ENCODE results near the gene CMTM4.

Gene CMTM4

DNA sequence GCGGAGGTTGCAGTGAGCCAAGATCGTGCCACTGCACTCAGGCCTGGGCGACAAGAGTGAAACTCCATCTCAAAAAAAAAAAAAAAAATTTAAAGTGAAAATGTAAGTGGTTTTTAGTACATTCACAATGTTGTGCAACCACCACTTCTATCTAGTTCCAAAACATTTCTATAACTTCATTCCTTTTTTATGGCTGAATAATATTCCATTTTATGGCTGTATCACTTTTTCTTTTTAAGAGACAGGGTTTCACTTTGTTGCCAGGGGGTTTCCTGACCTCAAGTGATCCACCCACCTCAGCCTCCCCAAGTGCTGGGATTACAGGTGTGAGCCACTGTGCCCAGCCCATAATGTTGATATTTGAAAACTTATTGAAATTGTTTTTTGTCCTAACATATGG lies 103.7 kb downstream of the CMTM4 start:
- in situ Hi-C loops (cut with HindIII; ENCODE audit: low sequenced_read_pairs): loop anchor here (25.0 kb wide), 1 partner anchor 181 kb away; no protein-coding TSS in a partner anchor
- TF ChIP-seq, protein P1, sequence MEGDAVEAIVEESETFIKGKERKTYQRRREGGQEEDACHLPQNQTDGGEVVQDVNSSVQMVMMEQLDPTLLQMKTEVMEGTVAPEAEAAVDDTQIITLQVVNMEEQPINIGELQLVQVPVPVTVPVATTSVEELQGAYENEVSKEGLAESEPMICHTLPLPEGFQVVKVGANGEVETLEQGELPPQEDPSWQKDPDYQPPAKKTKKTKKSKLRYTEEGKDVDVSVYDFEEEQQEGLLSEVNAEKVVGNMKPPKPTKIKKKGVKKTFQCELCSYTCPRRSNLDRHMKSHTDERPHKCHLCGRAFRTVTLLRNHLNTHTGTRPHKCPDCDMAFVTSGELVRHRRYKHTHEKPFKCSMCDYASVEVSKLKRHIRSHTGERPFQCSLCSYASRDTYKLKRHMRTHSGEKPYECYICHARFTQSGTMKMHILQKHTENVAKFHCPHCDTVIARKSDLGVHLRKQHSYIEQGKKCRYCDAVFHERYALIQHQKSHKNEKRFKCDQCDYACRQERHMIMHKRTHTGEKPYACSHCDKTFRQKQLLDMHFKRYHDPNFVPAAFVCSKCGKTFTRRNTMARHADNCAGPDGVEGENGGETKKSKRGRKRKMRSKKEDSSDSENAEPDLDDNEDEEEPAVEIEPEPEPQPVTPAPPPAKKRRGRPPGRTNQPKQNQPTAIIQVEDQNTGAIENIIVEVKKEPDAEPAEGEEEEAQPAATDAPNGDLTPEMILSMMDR (IDR thresholded peaks at IDR 0.05; ENCODE audit: low read depth, low read length, missing control alignments): no peak
- H3K4me3 ChIP-seq (ENCODE audit: low read depth, low read length): no peak overlapping the region
- DNase-seq (ENCODE audit: low read depth): no peak

DNA sequence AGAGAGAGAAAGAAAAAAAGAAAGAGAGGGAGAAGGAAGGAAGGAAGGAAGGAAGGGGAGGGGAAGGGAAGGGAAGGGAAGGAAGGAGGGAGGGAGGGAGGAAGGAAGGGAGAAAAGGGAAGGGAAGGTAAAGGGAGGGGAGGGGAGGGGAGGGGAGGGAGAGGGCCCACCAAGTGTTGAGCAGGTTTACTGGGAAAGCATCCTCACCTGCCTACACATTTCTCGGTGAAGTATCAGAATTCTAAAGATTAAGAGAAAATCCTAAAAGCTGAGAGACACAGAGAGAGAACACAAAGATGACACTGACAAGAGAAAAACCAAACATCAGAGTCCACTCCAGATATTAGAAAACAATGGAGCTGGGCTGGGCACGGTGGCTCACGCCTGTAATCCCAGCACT lies 104.3 kb downstream of the CMTM4 start:
- in situ Hi-C loops (cut with HindIII; ENCODE audit: low sequenced_read_pairs): loop anchor here (25.0 kb wide), 1 partner anchor 180 kb away; no protein-coding TSS in a partner anchor
- no peak for DNase-seq (ENCODE audit: low read depth)
- no peak overlapping the region for H3K4me3 ChIP-seq (ENCODE audit: low read depth, low read length)
- TF ChIP-seq, protein P1 (IDR thresholded peaks at IDR 0.05; ENCODE audit: low read depth, low read length, missing control alignments): no peak

DNA sequence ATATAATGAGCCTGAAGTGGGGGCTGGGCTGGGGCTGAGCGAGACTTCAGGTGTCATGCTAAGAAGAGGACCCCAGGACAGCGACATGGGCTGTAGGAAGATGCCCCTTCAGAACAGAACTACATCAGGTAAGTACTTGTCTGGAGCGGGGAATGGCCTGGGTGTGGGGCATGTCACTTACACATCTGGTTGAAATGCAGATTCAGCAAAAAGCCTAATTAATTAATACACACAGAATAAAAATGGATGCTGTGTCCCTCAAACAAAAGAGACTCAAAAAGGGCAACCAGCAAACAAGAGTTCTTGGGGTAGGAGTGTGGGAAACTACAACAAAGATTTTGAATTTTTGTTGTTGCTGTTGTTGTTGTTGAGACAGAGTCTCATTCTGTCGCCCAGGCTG lies 105.5 kb downstream of the CMTM4 start:
- H3K4me3 ChIP-seq (ENCODE audit: low read depth, low read length): no peak overlapping the region

DNA sequence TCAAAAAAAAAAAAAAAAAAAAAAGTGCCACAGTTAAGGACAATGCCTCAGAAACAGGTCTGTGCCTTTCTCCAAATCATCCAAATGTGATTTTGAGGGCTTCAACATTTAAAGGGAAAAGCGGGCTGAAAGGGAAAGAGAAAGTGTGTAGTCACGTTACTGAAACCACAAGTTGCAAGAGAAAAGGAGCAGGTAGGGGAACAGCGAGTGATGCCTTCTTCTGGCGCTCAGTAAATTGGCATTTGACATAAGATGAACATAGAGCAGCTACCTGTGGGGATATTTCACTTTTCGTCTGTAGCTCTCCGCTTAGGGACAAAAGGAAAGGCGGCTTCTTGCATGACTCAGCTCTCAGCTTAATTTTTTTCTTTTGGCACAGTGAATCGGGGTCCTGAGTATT lies 106.2 kb downstream of the CMTM4 start:
- DNase-seq (ENCODE audit: low read depth): no peak
- TF ChIP-seq, protein P1 (IDR thresholded peaks at IDR 0.05; ENCODE audit: low read depth, low read length, missing control alignments): no peak
- in situ Hi-C loops (cut with HindIII; ENCODE audit: low sequenced_read_pairs): loop anchor here (25.0 kb wide), 1 partner anchor 178 kb away; no protein-coding TSS in a partner anchor
- H3K4me3 ChIP-seq (ENCODE audit: low read depth, low read length): no peak overlapping the region

More for the DNA sequence above, 105.5 kb downstream of the CMTM4 start:
- no peak for DNase-seq (ENCODE audit: low read depth)
- TF ChIP-seq, protein P1 (IDR thresholded peaks at IDR 0.05; ENCODE audit: low read depth, low read length, missing control alignments): no peak
- in situ Hi-C loops (cut with HindIII; ENCODE audit: low sequenced_read_pairs): loop anchor here (25.0 kb wide), 1 partner anchor 179 kb away; no protein-coding TSS in a partner anchor

DNA sequence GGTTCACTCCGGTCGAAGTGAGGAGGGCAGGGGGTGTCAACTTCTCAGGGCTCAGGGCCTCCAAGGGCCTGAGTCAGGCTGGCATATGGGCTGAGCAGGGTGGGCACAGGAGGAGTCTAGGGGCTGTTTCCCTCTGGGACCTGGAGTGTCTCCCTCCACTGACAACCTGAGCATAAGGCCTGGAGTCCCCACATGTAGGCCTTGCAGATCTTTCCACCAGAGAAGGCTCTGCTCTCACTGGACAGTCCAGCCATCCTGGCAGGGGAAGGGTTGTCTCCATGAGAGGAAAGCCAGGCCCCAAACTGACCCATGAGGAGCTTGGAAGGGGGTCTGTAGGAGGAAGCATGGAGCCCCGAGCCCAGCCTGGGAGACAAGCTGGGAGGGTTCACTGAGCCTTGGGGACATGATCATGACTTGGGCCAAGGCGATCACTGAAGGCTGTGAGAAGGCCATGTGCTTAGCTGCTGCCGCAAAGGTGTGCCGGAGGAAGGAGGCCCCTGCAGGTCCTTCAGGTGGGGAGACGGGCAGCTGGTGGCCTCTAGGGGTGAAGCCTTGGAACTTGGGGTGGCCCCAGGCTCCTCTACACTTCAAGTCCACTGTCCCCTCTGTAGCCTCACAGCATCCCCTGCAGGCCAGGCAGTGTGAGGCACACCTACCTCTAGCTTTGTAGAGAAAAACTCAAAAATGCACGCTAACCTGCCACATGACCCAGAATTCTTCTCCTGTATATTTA lies 107.4 kb downstream of the CMTM4 start:
- H3K4me3 ChIP-seq (ENCODE audit: low read depth, low read length): no peak overlapping the region
- DNase-seq (ENCODE audit: low read depth): no peak
- in situ Hi-C loops (cut with HindIII; ENCODE audit: low sequenced_read_pairs): loop anchor here (25.0 kb wide), 1 partner anchor 177 kb away; no protein-coding TSS in a partner anchor
- TF ChIP-seq, protein P1 (IDR thresholded peaks at IDR 0.05; ENCODE audit: low read depth, low read length, missing control alignments): peak; percentile 61

DNA sequence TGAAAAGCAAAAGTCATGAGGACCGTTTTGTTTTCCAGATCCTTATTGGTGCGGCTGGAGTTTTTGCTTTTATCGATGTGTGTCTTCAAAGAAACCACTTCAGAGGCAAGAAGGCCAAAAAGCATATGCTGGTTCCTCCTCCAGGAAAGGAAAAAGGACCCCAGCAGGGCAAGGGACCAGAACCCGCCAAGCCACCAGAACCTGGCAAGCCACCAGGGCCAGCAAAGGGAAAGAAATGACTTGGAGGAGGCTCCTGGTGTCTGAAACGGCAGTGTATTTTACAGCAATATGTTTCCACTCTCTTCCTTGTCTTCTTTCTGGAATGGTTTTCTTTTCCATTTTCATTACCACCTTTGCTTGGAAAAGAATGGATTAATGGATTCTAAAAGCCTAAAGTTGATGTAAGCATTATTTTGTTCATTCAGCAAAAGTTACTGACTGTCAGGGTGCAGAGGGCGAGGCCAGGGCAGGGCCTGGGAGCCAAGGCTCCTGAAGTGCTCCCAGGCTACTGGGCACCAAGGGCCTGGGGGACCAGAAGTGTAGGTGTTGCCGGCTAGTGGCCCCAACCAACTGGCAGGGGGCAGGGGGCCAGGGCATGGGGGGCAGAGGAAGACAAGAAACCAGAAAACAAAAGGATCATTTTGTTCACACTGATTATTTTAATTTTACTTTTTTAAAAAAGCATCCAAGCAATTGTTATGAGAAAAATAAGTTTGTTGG lies 108.5 kb downstream of the CMTM4 start:
- in situ Hi-C loops (cut with HindIII; ENCODE audit: low sequenced_read_pairs): loop anchor here (25.0 kb wide), 1 partner anchor 176 kb away; no protein-coding TSS in a partner anchor
- no peak for DNase-seq (ENCODE audit: low read depth)
- no peak overlapping the region for H3K4me3 ChIP-seq (ENCODE audit: low read depth, low read length)
- TF ChIP-seq, protein P1 (IDR thresholded peaks at IDR 0.05; ENCODE audit: low read depth, low read length, missing control alignments): no peak

All from astrocyte of the cerebellum (primary cell).